GM21447 (cell line): ENCODE results near the gene DNER.
"Not testable (repeated sequence)": the region's sequence is repeated elsewhere in the genome, so short reads cannot be mapped to it uniquely, and the experiment has no call there.

Experiments used
- ATAC-seq: cut with Tn5 transposase; IDR thresholded peaks from one replicate; pipeline ENCODE4 v1.9.1; 2021; ENCODE audit not compliant: unreplicated experiment

DNER gene

DNA sequence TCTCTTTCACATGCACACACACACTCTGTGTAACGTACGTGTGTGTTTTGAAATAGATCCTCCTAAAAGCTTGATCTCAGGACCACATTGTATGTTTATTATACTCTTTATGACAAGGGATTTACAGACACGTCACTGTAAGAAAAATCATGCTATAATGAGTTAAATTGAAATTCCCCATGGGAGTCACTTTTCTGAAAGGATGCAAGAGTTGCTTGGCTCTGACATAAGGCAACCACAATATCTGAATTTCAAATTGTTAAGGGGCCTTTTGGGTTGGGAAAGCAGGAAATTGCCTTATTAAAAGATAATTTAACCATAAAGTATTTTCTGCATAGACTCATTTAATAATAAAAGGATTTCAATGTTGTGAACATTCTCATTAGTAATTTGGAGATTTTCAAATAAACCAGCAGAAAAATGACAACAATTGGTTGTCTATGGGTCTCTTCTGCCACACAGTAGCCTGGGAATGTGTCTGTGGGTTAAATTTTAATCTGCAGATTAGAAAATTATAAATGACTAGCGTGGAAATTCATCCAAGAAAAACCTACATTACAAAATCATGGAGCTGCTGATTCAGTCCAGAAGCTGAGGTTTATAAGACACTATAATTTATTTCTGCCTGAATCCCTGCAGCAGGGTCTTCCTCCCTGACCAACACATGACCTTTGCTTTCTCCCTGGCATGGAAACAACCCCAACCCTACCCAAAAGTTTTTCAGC lies 367.4 kb downstream of the DNER start:
- no peak for ATAC-seq

DNA sequence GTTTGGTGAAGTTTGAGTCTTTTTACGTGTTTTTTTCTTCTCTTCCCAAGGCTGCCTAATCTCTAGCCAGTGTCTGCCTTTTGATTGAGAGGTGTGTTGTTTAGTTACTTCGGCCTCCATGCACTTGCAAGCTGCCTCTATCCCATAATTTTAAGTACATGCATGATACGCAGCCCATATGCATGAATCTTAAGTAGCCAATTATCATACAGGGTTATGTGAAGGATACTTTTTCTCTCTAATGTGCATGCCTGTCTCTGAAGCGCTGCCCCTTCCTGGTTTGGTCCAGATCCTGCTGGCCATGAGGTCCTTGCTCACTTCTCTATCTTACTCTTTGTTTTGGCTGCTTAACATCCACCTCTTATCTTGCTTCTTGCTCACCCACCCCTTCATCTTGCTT lies 369.4 kb downstream of the DNER start:
- ATAC-seq: no peak

DNA sequence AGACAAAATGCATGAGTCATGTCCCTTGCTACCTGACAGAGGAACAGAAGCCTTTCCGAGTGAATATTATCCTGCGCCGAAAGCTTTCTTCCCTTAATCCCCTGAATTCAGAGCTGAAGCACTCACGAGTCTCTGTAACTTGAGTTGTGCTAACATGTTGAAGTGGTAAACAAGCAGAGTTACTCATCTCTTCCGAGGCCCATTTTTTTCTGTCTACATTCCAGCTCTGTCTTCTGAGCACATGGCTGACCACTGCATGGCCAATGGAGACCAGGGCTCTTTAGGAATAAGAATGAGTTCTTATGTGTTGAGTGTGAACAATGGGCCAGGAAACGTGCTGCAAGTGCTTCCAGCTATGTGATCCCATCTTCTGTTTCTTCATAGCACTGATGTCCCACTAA lies 370.2 kb downstream of the DNER start:
- ATAC-seq: no peak

DNA sequence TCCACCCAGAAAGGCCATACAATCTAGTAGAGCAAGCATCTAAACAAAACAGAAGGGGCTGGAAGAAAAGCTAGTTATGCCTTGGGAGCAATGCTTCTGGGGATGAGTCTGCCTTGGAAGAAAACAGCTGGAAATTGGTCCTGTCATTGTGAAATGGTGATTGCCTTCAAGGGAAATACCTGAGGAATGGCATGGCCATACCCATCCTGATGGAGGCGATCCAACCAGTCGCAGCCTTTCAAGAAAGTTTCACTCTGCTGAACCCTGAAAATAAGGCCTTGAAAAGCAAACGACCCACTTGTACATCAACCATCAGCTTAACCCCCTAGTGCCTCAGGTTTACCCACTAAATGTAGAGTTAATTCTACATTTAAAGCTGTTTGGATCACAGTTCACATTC lies 370.7 kb downstream of the DNER start:
- ATAC-seq: no peak

DNA sequence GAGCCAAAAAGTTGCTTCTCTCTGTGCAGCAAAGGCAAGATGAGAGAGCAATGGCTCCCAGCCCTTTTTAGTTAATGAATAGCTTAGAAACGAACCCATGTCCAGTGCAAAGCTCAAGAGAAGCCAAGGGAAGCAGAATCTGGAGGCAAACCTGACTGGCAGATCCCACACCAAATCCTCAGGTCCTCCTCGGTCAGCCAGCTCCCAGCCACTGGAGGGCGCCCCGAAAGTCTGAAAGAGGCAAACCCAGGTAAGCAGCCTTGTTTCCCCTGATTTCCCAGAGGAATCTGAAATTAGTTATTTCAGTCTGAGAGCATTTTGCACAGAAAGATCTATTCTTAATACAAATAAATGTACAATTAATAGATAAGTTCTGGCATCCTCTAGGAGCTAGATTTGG lies 372.0 kb downstream of the DNER start:
- no peak for ATAC-seq

DNA sequence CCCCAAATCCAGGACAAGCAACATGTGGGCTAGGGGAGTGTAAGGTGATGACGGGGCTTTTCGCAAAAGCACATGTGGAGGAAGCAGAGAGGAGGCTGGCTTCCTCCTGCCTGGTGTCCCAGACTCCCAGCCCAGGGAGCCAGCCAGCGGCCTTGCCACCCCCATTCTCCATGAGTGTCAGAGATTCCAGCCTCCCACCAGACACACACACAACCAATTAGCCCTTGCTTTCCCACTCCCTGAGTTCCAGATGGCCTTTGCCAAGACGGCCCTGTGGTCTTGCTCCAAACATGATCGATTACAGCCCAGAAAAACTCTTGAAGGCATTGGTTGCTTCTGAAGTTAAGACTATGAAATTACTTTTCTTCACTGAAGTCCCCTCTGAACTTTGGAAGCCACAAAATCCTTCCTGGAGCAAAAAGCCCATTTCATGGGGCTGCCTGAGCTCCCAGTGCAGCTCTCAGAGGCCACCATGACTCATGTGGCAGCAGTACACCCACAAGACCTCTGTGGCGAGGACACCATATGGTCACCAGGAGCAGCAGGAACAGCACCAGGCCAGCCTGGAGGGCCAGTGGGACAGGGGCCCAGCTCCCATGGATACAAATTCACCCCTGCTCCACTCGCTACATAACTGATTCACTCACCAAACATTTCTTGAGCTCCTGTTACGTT lies 374.1 kb downstream of the DNER start:
- no peak for ATAC-seq

DNA sequence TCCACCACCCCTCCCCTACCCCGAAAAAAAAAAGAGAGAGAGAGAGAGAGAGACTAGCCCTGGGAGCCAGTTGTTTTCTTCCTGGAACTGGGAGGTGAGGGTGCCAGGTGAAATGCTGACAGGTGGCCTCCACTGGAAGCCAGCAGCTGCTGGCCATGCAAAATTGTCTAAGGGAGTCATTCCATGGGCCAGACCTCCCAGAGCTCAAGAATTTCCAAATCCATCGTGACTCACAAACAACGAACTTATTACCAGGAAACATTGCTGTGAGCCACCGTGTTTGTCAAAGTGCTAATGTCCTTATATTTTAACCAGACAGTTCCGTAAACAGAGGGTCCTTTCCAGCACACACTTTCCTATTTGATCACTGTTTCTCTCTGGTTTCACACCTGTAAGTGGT lies 374.7 kb downstream of the DNER start:
- no peak for ATAC-seq

DNA sequence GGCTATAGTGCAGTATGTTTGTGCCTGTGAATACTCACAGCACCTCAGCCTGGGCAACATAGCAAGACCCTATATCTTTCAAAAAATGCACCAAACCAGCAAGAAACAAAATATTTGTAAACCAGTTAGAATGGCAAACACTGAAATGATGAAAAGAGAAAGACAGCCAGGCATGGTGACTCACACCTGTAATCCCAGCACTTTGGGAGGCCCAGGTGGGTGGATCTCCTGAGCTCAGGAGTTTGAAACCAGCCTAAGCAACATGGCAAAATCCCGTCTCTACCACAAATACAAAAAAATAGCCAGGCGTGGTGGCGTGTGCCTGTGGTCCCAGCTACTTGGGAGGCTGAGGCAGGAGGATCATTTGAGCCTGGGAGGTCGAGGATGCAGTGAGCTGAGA lies 375.2 kb downstream of the DNER start:
- not testable (repeated sequence) for ATAC-seq

DNA sequence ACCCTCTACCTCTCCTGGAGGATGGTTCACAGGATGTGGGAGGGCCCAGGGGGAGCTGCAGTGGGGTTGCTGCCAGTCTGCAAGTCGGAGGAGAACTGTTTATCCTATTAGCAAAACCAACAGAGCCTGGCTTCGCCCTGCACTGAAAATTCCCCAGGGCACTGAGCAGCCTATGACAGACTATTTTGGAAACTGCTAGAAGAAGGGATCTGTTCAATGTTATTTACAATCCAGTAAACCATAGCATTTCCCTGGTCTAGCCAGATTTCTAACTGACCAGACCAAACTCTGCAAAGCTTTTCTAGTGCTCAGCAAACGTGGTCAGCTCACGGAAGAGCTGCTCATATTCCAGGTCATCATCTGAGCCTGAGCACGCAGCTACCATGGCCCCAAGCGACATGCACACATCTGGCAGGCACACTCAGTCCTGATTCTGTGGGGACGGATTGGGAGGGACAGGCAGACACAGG lies 378.4 kb downstream of the DNER start:
- ATAC-seq: no peak

DNA sequence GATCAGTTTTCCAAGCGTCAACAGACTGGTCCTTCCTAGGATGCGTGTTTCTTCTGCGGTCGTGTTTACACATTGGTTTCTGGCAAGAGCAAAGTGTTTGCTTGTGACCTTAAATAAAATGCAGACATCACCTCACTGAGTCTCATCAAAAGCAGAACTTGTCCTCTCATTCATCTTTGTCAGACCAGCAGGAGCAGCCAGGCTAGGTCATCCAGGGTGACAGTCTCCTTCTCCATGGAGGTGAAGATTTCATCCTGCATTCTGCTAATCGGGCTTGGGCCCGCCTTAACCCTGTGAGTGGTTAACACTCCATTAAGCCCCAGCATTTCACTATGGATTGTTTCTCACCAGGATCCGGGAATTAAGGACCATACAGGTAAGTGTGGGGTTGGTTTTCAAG lies 379.0 kb downstream of the DNER start:
- ATAC-seq: no peak

DNA sequence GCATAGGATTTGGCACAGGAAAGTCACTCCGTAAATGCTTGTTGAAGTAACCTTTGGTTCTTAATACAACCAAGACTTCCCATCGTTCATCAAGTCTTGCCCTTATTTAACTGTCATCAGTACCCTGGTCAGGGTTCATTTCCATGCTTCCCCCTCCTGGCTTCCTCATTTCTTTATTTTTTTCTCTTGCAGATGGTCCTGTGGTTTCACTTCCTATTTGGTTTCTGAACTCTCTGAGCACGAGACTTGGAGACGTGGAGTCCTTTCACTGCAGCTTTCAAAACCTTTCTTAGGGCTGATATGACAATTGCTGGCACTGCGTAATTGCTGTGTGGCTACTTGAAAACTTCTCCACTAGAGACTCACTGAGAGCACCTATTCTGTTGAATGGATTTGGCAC lies 383.4 kb downstream of the DNER start:
- no peak for ATAC-seq

DNA sequence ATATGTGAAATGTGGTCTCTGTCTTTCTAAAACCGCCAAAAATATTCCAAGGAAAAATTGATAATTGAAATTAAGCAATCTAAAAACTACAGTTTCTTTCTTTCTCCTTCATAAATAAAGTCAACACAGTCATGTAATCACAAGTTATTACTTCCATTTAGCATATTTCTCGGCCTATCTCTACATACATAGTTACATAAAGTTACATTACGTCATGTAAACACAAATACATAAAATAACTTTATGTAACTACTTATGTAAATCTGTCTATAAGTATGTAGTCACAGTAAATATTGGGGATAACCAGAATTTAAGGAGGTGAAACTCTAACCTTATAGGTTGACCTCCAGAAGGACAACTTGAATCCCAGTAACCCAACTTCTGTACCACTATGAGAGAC lies 394.8 kb downstream of the DNER start:
- no peak for ATAC-seq

DNA sequence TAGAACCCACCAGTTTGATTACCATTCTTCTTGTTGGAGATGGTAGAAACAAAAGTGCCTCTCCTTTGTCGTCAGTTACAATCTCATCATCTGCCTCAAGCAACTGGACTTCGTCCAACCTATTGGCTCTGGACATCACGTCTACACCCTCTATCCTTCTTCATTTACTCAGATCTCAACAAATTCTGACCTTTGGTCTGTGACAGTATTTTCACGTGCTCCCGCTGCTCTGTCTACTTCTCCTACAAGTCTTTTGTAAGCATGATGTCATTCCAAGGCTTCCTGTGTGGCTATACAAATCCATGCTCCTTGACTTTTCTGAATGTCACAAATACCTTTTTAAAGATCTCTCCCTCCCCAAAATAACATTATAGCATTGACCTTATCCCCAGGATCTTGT lies 400.2 kb downstream of the DNER start:
- ATAC-seq: no peak

DNA sequence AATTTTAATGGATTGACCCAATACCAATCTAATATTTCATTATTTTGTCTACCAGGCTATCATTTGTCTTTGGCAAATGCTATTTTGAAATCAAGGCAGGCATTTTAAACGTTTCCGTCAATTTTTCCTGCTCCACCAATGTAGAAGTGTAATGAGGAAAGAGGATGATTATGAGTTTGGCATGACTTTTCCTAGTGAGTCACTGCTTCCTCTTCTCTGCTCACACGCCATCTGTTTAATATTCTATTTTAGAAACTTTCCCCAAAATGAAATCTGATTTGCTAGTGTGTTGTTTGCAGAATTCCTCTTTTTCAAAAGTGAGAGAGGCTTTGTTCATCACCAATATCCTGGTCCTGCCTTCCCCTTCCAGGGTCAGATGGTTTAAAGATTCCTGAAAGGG lies 400.8 kb downstream of the DNER start:
- no peak for ATAC-seq
